ENCODE measurements around the gene PIK3CA. TPM values are rescaled to one million over a fixed set of nuclear protein-coding genes. Genes with fewer than 3 reads are reported as not detected.
"Not testable (repeated sequence)": the region's sequence is repeated elsewhere in the genome, so short reads cannot be mapped to it uniquely, and the experiment has no call there.

PIK3CA gene
- total and polyA plus RNA-seq, 4 donors: 4.5 to 42.9 (median 16.0) TPM

DNA sequence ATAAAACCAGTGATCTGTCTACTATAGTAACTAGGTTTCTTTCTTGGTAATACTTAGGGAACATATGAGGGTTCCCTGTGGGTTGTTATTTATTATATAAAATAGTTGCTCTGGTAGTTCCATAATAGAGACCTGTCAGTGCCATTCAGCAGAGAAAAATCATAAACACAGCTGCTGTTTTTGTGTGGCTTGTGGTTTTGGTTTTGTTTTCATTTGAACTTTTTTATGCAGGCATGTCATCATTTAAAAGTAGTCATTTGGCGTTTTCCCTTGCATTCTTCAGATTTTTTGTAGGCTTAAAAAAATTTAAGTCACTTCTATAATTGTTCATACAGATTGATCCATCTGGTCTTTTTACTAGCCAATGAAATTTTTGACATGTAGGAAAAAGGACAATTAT is 47.9 kb downstream of the PIK3CA start:
- WGBS, 2 donors: 9 to 17% methylated on average over 1 of the region's 1 CpG
- Histone ChIP-seq H3K4me1 (ENCODE audit: control insufficient read depth in 5 of 5, insufficient read depth in 5 of 5, low read length in 5 of 5) (peaks cover 0 to 15% (median 3%) of the 10 kb centered on the region in 5 donors), H3K27ac (ENCODE audit: low read depth in 1 of 2, low read length in 1 of 2) (no peak overlapping the region), H3K9ac (ENCODE audit: insufficient read depth in 1 of 2, low read length in 2 of 2) (no peak overlapping the region), H3K4me3 (no peak overlapping the region), H3K9me3 (ENCODE audit: control insufficient read depth in 4 of 4, insufficient read depth in 3 of 4, low read length in 3 of 4) (no peaks in the 10 kb centered on the region), H3K36me3 (ENCODE audit: control insufficient read depth in 4 of 4, insufficient read depth in 4 of 4, low read length in 4 of 4) (no peaks in the 10 kb centered on the region), H3K27me3 (ENCODE audit: control insufficient read depth in 3 of 3, insufficient read depth in 3 of 3, low read length in 2 of 3) (no peaks in the 10 kb centered on the region)
- no peak for ATAC-seq (ENCODE audit: insufficient read depth, low FRiP score)
- peak in 2 of 3 donors; percentile 31 to 34 for DNase-seq
- TF ChIP-seq, protein P1, sequence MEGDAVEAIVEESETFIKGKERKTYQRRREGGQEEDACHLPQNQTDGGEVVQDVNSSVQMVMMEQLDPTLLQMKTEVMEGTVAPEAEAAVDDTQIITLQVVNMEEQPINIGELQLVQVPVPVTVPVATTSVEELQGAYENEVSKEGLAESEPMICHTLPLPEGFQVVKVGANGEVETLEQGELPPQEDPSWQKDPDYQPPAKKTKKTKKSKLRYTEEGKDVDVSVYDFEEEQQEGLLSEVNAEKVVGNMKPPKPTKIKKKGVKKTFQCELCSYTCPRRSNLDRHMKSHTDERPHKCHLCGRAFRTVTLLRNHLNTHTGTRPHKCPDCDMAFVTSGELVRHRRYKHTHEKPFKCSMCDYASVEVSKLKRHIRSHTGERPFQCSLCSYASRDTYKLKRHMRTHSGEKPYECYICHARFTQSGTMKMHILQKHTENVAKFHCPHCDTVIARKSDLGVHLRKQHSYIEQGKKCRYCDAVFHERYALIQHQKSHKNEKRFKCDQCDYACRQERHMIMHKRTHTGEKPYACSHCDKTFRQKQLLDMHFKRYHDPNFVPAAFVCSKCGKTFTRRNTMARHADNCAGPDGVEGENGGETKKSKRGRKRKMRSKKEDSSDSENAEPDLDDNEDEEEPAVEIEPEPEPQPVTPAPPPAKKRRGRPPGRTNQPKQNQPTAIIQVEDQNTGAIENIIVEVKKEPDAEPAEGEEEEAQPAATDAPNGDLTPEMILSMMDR (IDR thresholded peaks at IDR 0.05; ENCODE audit: control extremely low read depth, extremely low read depth): no peak

DNA sequence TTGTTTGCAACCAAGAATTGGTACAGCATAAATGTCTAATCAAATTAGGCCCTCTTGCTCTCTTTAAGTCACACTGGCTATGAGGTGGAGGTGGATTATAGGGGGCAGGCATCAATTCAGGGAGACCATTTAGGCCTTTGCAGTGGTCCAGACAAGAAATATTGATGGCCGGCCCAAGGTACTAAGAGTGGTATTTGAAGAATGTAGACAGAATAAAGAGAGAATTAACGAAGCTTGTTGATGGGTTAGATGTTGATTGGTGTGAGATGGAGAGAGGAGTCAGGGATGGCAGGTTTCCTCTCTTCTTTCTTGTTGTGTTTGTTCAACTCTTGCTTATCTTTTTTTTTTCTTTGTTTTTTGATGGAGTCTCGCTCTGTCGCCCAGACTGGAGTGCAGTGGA is 48.5 kb downstream of the PIK3CA start:
- Histone ChIP-seq H3K36me3 (ENCODE audit: control insufficient read depth in 4 of 4, insufficient read depth in 4 of 4, low read length in 4 of 4) (peaks cover 0 to 1% (median 0%) of the 10 kb centered on the region in 4 donors), H3K9ac (ENCODE audit: insufficient read depth in 1 of 2, low read length in 2 of 2) (no peak overlapping the region), H3K4me1 (ENCODE audit: control insufficient read depth in 5 of 5, insufficient read depth in 5 of 5, low read length in 5 of 5) (peaks cover 0 to 15% (median 0%) of the 10 kb centered on the region in 5 donors), H3K27ac (ENCODE audit: low read depth in 1 of 2, low read length in 1 of 2) (no peak overlapping the region), H3K4me3 (no peak overlapping the region), H3K27me3 (ENCODE audit: control insufficient read depth in 3 of 3, insufficient read depth in 3 of 3, low read length in 2 of 3) (no peaks in the 10 kb centered on the region), H3K9me3 (ENCODE audit: control insufficient read depth in 4 of 4, insufficient read depth in 3 of 4, low read length in 3 of 4) (no peaks in the 10 kb centered on the region)
- WGBS, 2 donors: 90 to 96% methylated on average over 4 of the region's 4 CpGs
- DNase-seq (no peak), ATAC-seq (ENCODE audit: insufficient read depth, low FRiP score) (no peak)
- TF ChIP-seq, protein P1 (IDR thresholded peaks at IDR 0.05; ENCODE audit: control extremely low read depth, extremely low read depth): no peak

DNA sequence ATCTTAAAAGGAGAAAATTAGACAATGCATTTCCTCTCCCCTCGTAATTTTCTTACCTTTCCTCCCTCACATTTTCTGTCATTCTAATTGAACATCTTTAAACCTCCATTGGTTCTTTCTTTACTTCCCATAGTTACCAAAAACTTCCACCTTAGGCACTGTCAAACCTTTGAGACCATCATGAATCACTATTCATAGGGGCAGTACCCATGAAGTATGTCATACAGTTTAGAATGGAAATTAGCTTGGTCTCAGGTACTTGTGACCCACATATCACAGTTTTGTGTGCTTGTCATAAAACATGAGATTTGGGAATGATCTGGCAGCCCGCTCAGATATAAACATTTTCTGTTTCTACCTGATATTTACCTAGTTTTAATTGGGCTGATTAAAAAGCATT is 52.6 kb downstream of the PIK3CA start:
- ATAC-seq (ENCODE audit: insufficient read depth, low FRiP score) (no peak), DNase-seq (no peak)
- H3K36me3 ChIP-seq (ENCODE audit: control insufficient read depth in 4 of 4, insufficient read depth in 4 of 4, low read length in 4 of 4): peaks cover 2 to 7% (median 5%) of the 10 kb centered on the region in 4 donors
- H3K9ac ChIP-seq (ENCODE audit: insufficient read depth in 1 of 2, low read length in 2 of 2): no peak overlapping the region
- H3K4me1 ChIP-seq (ENCODE audit: control insufficient read depth in 5 of 5, insufficient read depth in 5 of 5, low read length in 5 of 5): peaks cover 0 to 4% (median 2%) of the 10 kb centered on the region in 5 donors
- H3K27ac ChIP-seq (ENCODE audit: low read depth in 1 of 2, low read length in 1 of 2): no peak overlapping the region
- no peak overlapping the region for H3K4me3 ChIP-seq
- TF ChIP-seq, protein P1 (IDR thresholded peaks at IDR 0.05; ENCODE audit: control extremely low read depth, extremely low read depth): no peak
- WGBS, 2 donors: 97 to 98% methylated on average over 2 of the region's 2 CpGs
- no peaks in the 10 kb centered on the region for H3K27me3 ChIP-seq (ENCODE audit: control insufficient read depth in 3 of 3, insufficient read depth in 3 of 3, low read length in 2 of 3)
- H3K9me3 ChIP-seq (ENCODE audit: control insufficient read depth in 4 of 4, insufficient read depth in 3 of 4, low read length in 3 of 4): no peaks in the 10 kb centered on the region

DNA sequence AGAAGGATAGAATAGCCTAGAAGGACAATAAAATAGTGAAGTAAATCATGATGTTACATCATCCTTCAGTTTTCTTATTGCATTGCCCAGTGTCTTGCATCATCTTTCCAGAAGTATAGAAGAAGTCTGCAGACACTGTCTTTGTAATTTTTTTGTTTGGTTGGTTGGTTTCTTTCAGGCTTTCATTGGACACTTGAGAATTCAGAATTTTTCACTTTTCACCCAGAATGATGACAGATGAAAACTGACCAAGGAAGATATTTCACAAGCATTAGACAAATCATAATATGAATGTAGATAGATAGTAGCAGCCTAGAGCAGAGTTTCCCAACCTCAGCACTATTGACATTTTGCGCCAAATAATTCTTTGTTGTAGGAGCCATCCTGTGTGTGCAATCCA is 67.4 kb downstream of the PIK3CA start:
- DNase-seq; H3K9ac ChIP-seq (ENCODE audit: insufficient read depth in 1 of 2, low read length in 2 of 2); H3K27ac ChIP-seq (ENCODE audit: low read depth in 1 of 2, low read length in 1 of 2); H3K9me3 ChIP-seq (ENCODE audit: control insufficient read depth in 4 of 4, insufficient read depth in 3 of 4, low read length in 3 of 4); H3K4me1 ChIP-seq (ENCODE audit: control insufficient read depth in 5 of 5, insufficient read depth in 5 of 5, low read length in 5 of 5); ATAC-seq (ENCODE audit: insufficient read depth, low FRiP score); H3K27me3 ChIP-seq (ENCODE audit: control insufficient read depth in 3 of 3, insufficient read depth in 3 of 3, low read length in 2 of 3); H3K4me3 ChIP-seq; H3K36me3 ChIP-seq (ENCODE audit: control insufficient read depth in 4 of 4, insufficient read depth in 4 of 4, low read length in 4 of 4): not testable (repeated sequence)
- WGBS, 2 donors: 93% methylated on average over 1 of the region's 1 CpG; no CpG with 5 or more reads in 1 of the 2 donors

DNA sequence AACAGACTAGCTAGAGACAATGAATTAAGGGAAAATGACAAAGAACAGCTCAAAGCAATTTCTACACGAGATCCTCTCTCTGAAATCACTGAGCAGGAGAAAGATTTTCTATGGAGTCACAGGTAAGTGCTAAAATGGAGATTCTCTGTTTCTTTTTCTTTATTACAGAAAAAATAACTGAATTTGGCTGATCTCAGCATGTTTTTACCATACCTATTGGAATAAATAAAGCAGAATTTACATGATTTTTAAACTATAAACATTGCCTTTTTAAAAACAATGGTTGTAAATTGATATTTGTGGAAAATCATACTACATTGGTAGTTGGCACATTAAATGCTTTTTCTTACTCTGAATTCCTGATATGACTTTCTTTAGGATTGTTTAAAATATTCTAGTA is 70.1 kb downstream of the PIK3CA start:
- H3K27me3 ChIP-seq (ENCODE audit: control insufficient read depth in 3 of 3, insufficient read depth in 3 of 3, low read length in 2 of 3); H3K9me3 ChIP-seq (ENCODE audit: control insufficient read depth in 4 of 4, insufficient read depth in 3 of 4, low read length in 3 of 4); H3K36me3 ChIP-seq (ENCODE audit: control insufficient read depth in 4 of 4, insufficient read depth in 4 of 4, low read length in 4 of 4); DNase-seq; ATAC-seq (ENCODE audit: insufficient read depth, low FRiP score); H3K27ac ChIP-seq (ENCODE audit: low read depth in 1 of 2, low read length in 1 of 2); H3K4me1 ChIP-seq (ENCODE audit: control insufficient read depth in 5 of 5, insufficient read depth in 5 of 5, low read length in 5 of 5); H3K9ac ChIP-seq (ENCODE audit: insufficient read depth in 1 of 2, low read length in 2 of 2); H3K4me3 ChIP-seq: not testable (repeated sequence)
- 98 to 100% methylated on average over 1 of the region's 1 CpG for WGBS, 2 donors

Measured in lung (tissue), 12 donors.